Neuronal stem cell (in vitro differentiated cells): Measurements from ENCODE around the gene CAB39.
"Not testable (repeated sequence)": the region's sequence is repeated elsewhere in the genome, so short reads cannot be mapped to it uniquely, and the experiment has no call there.

Experiments used
- DNase-seq: peaks from one replicate; pipeline ENCODE4 v3.0.0-alpha.2; 2013; ENCODE audit warnings: low spot score
- H2AFZ ChIP-seq: one replicate; pipeline ENCODE4 v1.6.1; 2013; ENCODE audit warnings: mild to moderate bottlenecking, low read length, inconsistent platforms
- H2AK5ac ChIP-seq: 2 replicates; pipeline ENCODE4 v1.6.1; 2013; ENCODE audit warnings: low read depth, mild to moderate bottlenecking, inconsistent platforms, low read length, moderate library complexity, mixed read lengths
- H2BK120ac ChIP-seq: 2 replicates; pipeline ENCODE4 v1.6.1; 2013; ENCODE audit warnings: low read depth, mild to moderate bottlenecking, inconsistent platforms, low read length, moderate library complexity, mixed read lengths
- H2BK12ac ChIP-seq: one replicate; pipeline ENCODE4 v1.6.1; 2013; ENCODE audit warnings: low read length, inconsistent platforms
- H2BK15ac ChIP-seq: 2 replicates; pipeline ENCODE4 v1.6.1; 2013; ENCODE audit warnings: mild to moderate bottlenecking, low read length, inconsistent platforms, mixed read lengths
- H2BK5ac ChIP-seq: one replicate; pipeline ENCODE4 v1.6.1; 2013; ENCODE audit warnings: inconsistent platforms, mild to moderate bottlenecking, low read length, moderate library complexity
- H3K14ac ChIP-seq: one replicate; pipeline ENCODE4 v1.6.1; 2013; ENCODE audit warnings: low read length, inconsistent platforms
- H3K18ac ChIP-seq: 2 replicates; pipeline ENCODE4 v1.6.1; 2013; ENCODE audit warnings: low read length, inconsistent platforms
- H3K23ac ChIP-seq: 2 replicates; pipeline ENCODE4 v1.6.1; 2013; ENCODE audit warnings: low read depth, mild to moderate bottlenecking, mixed read lengths, low read length, inconsistent platforms; ENCODE audit not compliant: poor library complexity
- H3K27ac ChIP-seq: replicated peaks from 3 replicates; pipeline ENCODE4 v1.5.1; 2013; ENCODE audit warnings: low read length, inconsistent platforms
- H3K27me3 ChIP-seq, 3 experiments: 2 replicates each; pipeline ENCODE4 v1.6.1; 2013; ENCODE audit warnings: low read length in 3 of 3, mild to moderate bottlenecking in 2 of 3, inconsistent platforms in 1 of 3, low read depth in 1 of 3, mixed read lengths in 1 of 3, moderate library complexity in 1 of 3; ENCODE audit not compliant: control insufficient read depth in 3 of 3, insufficient read depth in 3 of 3
- H3K36me3 ChIP-seq, 2 donors: replicated peaks in 1 of 2; 2 replicates each; pipeline ENCODE4 v1.6.1; 2013; ENCODE audit warnings: low read length in 2 of 2; ENCODE audit not compliant: control insufficient read depth in 2 of 2, insufficient read depth in 2 of 2
- H3K4ac ChIP-seq: 2 replicates; pipeline ENCODE4 v1.6.1; 2013; ENCODE audit warnings: inconsistent platforms, mild to moderate bottlenecking, low read length, moderate library complexity
- H3K4me1 ChIP-seq, 2 donors: 1 replicate in 1 of 2; 2 replicates in 1 of 2; pipeline ENCODE4 v1.6.1; 2013; ENCODE audit warnings: low read length in 2 of 2, low read depth in 1 of 2; ENCODE audit not compliant: control insufficient read depth in 2 of 2, insufficient read depth in 1 of 2
- H3K4me2 ChIP-seq: one replicate; pipeline ENCODE4 v1.6.1; 2013; ENCODE audit warnings: mild to moderate bottlenecking, low read length, inconsistent platforms; ENCODE audit not compliant: insufficient read depth, poor library complexity, severe bottlenecking
- H3K4me3 ChIP-seq, 2 donors: 2 replicates each; pipeline ENCODE4 v1.5.1; 2013; ENCODE audit warnings: low read length in 2 of 2, mild to moderate bottlenecking in 2 of 2, inconsistent platforms in 1 of 2, moderate library complexity in 1 of 2
- H3K79me1 ChIP-seq: one replicate; pipeline ENCODE4 v1.6.1; 2013; ENCODE audit warnings: low read depth, mild to moderate bottlenecking, inconsistent platforms, low read length, moderate library complexity
- H3K9ac ChIP-seq: one replicate; pipeline ENCODE4 v1.6.1; 2013; ENCODE audit warnings: mild to moderate bottlenecking, low read depth, low read length, inconsistent platforms; ENCODE audit not compliant: poor library complexity
- H3K9me3 ChIP-seq, 2 donors: replicated peaks in 1 of 2; 2 replicates each; pipeline versions ENCODE3 to v1.6.1; 2013; ENCODE audit warnings: low read length in 2 of 2, mild to moderate bottlenecking in 2 of 2, inconsistent platforms in 1 of 2, low read depth in 1 of 2, mixed read lengths in 1 of 2, moderate library complexity in 1 of 2; ENCODE audit not compliant: control insufficient read depth in 2 of 2, insufficient read depth in 1 of 2
- H4K8ac ChIP-seq: one replicate; pipeline ENCODE4 v1.6.1; 2013; ENCODE audit warnings: low read depth, mild to moderate bottlenecking, inconsistent platforms, low read length, moderate library complexity
- H4K91ac ChIP-seq: one replicate; pipeline ENCODE4 v1.6.1; 2013; ENCODE audit warnings: low read length, low read depth, mild to moderate bottlenecking, inconsistent platforms; ENCODE audit not compliant: poor library complexity
- WGBS, 2 donors: extraction: QIAGEN DNeasy Blood & Tissue Kit; methylation state at CpG; one replicate each; pipeline ENCODE4 v1.1.7; 2013; ENCODE audit warnings: missing lambda C conversion rate in 2 of 2, mixed read lengths in 1 of 2; ENCODE audit not compliant: insufficient read length in 2 of 2, insufficient replicate concordance in 1 of 2; ENCODE audit errors: extremely low coverage in 2 of 2; 5-methylcytosine and 5-hydroxymethylcytosine counted together

CAB39 gene

DNA sequence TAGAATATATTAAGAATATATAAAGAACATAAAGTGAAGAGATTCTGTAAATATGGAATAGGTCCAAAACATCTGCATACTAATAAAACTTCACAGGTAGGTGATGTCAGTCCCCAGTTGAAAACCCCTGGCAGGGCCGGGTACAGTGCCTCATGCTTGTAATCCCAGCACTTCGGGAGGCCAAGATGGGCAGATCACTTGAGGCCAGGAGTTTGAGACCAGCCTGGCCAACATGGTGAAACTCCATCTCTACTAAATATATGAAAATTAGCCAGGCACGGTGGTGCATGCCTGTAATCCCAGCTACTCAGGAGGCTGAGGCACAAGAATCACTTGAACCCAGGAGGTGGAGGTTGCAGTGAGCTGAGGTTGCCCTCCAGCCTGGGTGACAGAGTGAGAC, 13.9 kb upstream of the CAB39 start:
- not testable (repeated sequence) for H4K8ac ChIP-seq, H2BK120ac ChIP-seq

DNA sequence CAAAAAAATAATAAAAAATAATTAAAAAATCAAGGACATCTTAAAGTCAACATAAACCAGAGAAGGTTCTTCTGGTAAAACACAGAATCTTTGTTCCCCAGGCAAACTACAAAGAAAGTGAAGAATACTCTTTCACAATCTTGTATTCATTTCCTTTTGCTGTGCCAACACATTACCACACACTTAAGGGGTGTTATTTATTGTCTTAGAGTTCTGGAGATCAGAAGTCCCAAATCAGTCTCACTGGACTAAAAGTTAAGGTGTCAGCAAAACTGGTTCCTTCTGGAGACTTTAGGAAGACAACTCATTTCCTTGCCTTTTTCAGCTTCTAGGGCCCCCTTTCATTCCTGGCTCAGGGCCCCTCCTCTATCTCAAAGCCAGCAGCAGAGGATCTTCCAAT, 12.2 kb upstream of the CAB39 start:
- H4K91ac ChIP-seq, result no peak overlapping the region
- H3K18ac ChIP-seq, result no peak overlapping the region
- no peak overlapping the region for H2BK5ac ChIP-seq
- no peak overlapping the region for H3K9ac ChIP-seq
- no peak overlapping the region for H3K23ac ChIP-seq
- no peak overlapping the region for H2AK5ac ChIP-seq
- no peak overlapping the region for H3K4me3 ChIP-seq
- no peak overlapping the region for H2BK15ac ChIP-seq
- H3K4me2 ChIP-seq, result no peak overlapping the region
- H2BK12ac ChIP-seq, result no peak overlapping the region
- no peak overlapping the region for H4K8ac ChIP-seq
- H3K9me3 ChIP-seq, result no peaks in the 10 kb centered on the region
- H3K27me3 ChIP-seq, result peaks cover 0 to 6% (median 0%) of the 10 kb centered on the region in 3 experiments
- no peak overlapping the region for H2AFZ ChIP-seq
- no peak for DNase-seq
- H3K14ac ChIP-seq, result no peak overlapping the region
- H2BK120ac ChIP-seq, result no peak overlapping the region
- no peak overlapping the region for H3K4ac ChIP-seq
- no peaks in the 10 kb centered on the region for H3K4me1 ChIP-seq
- H3K36me3 ChIP-seq, result no peaks in the 10 kb centered on the region
- no peak overlapping the region for H3K27ac ChIP-seq
- H3K79me1 ChIP-seq, result no peaks in the 10 kb centered on the region

More for the DNA sequence above, 13.9 kb upstream of the CAB39 start:
- not testable (repeated sequence) for H2BK15ac ChIP-seq, H3K27ac ChIP-seq, H2AK5ac ChIP-seq, DNase-seq, H3K9me3 ChIP-seq, H3K14ac ChIP-seq, H3K18ac ChIP-seq, H3K36me3 ChIP-seq, H3K79me1 ChIP-seq, H2BK12ac ChIP-seq, H3K4me2 ChIP-seq, H3K23ac ChIP-seq, H3K4me1 ChIP-seq, H3K9ac ChIP-seq, H3K27me3 ChIP-seq, H3K4me3 ChIP-seq, H4K91ac ChIP-seq, H2BK5ac ChIP-seq, H3K4ac ChIP-seq, H2AFZ ChIP-seq
- WGBS, 2 donors, result no CpG with 5 or more reads among the region's 3 CpGs

DNA sequence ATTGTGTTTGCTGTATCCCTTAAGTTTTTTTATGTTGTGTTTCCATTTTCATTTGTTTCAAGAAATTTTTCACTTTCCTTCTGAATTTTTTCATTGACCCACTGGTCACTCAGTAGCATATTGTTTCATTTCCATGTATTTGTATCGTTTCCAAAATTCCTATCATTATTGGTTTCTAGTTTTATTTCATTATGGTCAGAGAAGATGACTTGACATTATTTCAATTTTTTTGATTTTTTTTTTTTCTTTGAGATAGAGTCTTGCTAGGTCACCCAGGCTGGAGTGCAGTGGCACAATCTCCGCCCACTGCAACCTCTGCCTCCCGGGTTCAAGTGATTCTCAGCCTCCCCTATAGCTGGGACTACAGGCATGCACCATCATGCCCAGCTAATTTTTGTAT, 11.3 kb upstream of the CAB39 start:
- Histone ChIP-seq H3K4ac (no peak overlapping the region), H3K23ac (no peak overlapping the region), H3K4me1 (no peaks in the 10 kb centered on the region), H3K4me2 (no peak overlapping the region), H2AFZ (no peak overlapping the region), H3K79me1 (no peaks in the 10 kb centered on the region), H4K8ac (no peak overlapping the region), H2BK5ac (no peak overlapping the region), H3K4me3 (no peak overlapping the region), H2BK12ac (no peak overlapping the region), H4K91ac (no peak overlapping the region), H2AK5ac (no peak overlapping the region), H3K14ac (no peak overlapping the region), H3K9ac (no peak overlapping the region), H2BK120ac (no peak overlapping the region), H3K36me3 (no peaks in the 10 kb centered on the region), H3K9me3 (no peaks in the 10 kb centered on the region), H3K18ac (no peak overlapping the region), H2BK15ac (no peak overlapping the region), H3K27ac (no peak overlapping the region), H3K27me3 (peaks cover 0 to 7% (median 0%) of the 10 kb centered on the region in 3 experiments)
- no peak for DNase-seq
- WGBS, 2 donors, result no CpG with 5 or more reads among the region's 3 CpGs

DNA sequence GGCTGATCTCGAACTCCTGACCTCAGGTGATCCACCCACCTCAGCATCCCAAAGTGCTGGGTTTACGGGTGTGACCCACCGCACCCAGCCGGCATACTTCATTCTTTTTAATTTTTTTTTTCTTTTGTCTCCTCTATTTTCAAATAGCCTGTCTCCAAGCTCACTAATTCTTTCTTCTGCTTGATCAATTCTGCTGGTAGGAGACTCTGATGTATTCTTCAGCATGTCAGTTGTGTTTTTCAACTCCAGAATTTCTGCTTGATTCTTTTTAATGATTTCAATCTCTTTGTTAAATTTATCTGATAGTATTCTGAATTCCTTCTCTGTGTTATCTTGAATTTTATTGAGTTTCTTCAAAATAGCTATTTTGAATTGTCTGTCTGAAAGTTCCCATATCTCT, 10.2 kb upstream of the CAB39 start:
- not testable (repeated sequence) for H3K27ac ChIP-seq, H4K8ac ChIP-seq, H3K4me2 ChIP-seq, H2AK5ac ChIP-seq, H3K18ac ChIP-seq, H3K23ac ChIP-seq, H3K14ac ChIP-seq, H3K4me1 ChIP-seq, H3K9ac ChIP-seq, H3K4me3 ChIP-seq, H3K9me3 ChIP-seq, H2BK15ac ChIP-seq, H3K4ac ChIP-seq, H2BK120ac ChIP-seq, H2BK5ac ChIP-seq, H3K36me3 ChIP-seq, H3K27me3 ChIP-seq, DNase-seq, H4K91ac ChIP-seq, H2BK12ac ChIP-seq, H2AFZ ChIP-seq, H3K79me1 ChIP-seq
- WGBS, 2 donors, result no CpG with 5 or more reads among the region's 4 CpGs
